H9 (cell line): ENCODE measurements around the gene RITA1. TPM values are rescaled to one million over a fixed set of nuclear protein-coding genes. Genes with fewer than 3 reads are reported as not detected.

Experiments
- DNase-seq: peaks from one replicate; pipeline ENCODE4 v3.0.0-alpha.2; 2017
- H2AFZ ChIP-seq: one replicate; pipeline ENCODE4 v1.6.1; 2013; ENCODE audit warnings: mild to moderate bottlenecking, low read length, control low read depth, moderate library complexity
- H2AK5ac ChIP-seq: 2 replicates; pipeline ENCODE4 v1.6.1; 2013; ENCODE audit warnings: low read length, control low read depth, mixed read lengths; ENCODE audit not compliant: insufficient read length
- H2BK120ac ChIP-seq: one replicate; pipeline ENCODE4 v1.6.1; 2013; ENCODE audit warnings: low read depth, mild to moderate bottlenecking, low read length, control low read depth, inconsistent platforms; ENCODE audit not compliant: poor library complexity, severe bottlenecking
- H2BK12ac ChIP-seq: 2 replicates; pipeline ENCODE4 v1.6.1; 2013; ENCODE audit warnings: low read length, control low read depth, mixed read lengths, low read depth; ENCODE audit not compliant: insufficient read length
- H2BK15ac ChIP-seq: 2 replicates; pipeline ENCODE4 v1.6.1; 2013; ENCODE audit warnings: low read depth, low read length, control low read depth
- H2BK20ac ChIP-seq: one replicate; pipeline ENCODE4 v1.6.1; 2013; ENCODE audit warnings: low read depth, mild to moderate bottlenecking, low read length, control low read depth, inconsistent platforms; ENCODE audit not compliant: poor library complexity, severe bottlenecking
- H2BK5ac ChIP-seq: 2 replicates; pipeline ENCODE4 v1.6.1; 2013; ENCODE audit warnings: low read length, control low read depth, mixed read lengths; ENCODE audit not compliant: insufficient read length
- H3K14ac ChIP-seq: 2 replicates; pipeline ENCODE4 v1.6.1; 2013; ENCODE audit warnings: low read length, control low read depth; ENCODE audit not compliant: insufficient read depth
- H3K18ac ChIP-seq: 2 replicates; pipeline ENCODE4 v1.6.1; 2013; ENCODE audit warnings: low read depth, mild to moderate bottlenecking, mixed read lengths, low read length, control low read depth; ENCODE audit not compliant: insufficient read length
- H3K23ac ChIP-seq: 2 replicates; pipeline ENCODE4 v1.6.1; 2013; ENCODE audit warnings: low read length, control low read depth, mixed read lengths, low read depth; ENCODE audit not compliant: insufficient read length
- H3K23me2 ChIP-seq: 2 replicates; pipeline ENCODE4 v1.6.1; 2013; ENCODE audit warnings: low read depth, mild to moderate bottlenecking, mixed read lengths, low read length, control low read depth; ENCODE audit not compliant: insufficient read length, poor library complexity, severe bottlenecking
- H3K27ac ChIP-seq: 2 replicates; pipeline ENCODE4 v1.5.1; 2013; ENCODE audit warnings: low read length, control low read depth, mixed read lengths, low read depth; ENCODE audit not compliant: insufficient read length
- H3K27me3 ChIP-seq: 2 replicates; pipeline ENCODE4 v1.6.1; 2013; ENCODE audit warnings: low read length, control low read depth, inconsistent platforms; ENCODE audit not compliant: insufficient read depth
- H3K4ac ChIP-seq: 2 replicates; pipeline ENCODE4 v1.6.1; 2013; ENCODE audit warnings: low read depth, mild to moderate bottlenecking, control low read depth, inconsistent platforms, low read length, moderate library complexity
- H3K4me1 ChIP-seq: 2 replicates; pipeline ENCODE4 v1.6.1; 2013; ENCODE audit warnings: low read length, control low read depth, inconsistent platforms; ENCODE audit not compliant: insufficient read depth
- H3K4me2 ChIP-seq: 2 replicates; pipeline ENCODE4 v1.6.1; 2013; ENCODE audit warnings: low read length, control low read depth, mixed read lengths; ENCODE audit not compliant: insufficient read length, insufficient read depth
- H3K56ac ChIP-seq: 2 replicates; pipeline ENCODE4 v1.6.1; 2013; ENCODE audit warnings: low read depth, mild to moderate bottlenecking, mixed read lengths, low read length, control low read depth; ENCODE audit not compliant: insufficient read length
- H3K79me1 ChIP-seq: 2 replicates; pipeline ENCODE4 v1.6.1; 2013; ENCODE audit warnings: low read depth, mild to moderate bottlenecking, moderate library complexity, low read length, control low read depth, inconsistent platforms; ENCODE audit not compliant: insufficient read depth, poor library complexity, severe bottlenecking
- H3K79me2 ChIP-seq: 2 replicates; pipeline ENCODE4 v1.6.1; 2013; ENCODE audit warnings: low read length, control low read depth, inconsistent platforms; ENCODE audit not compliant: insufficient read depth
- H3K9ac ChIP-seq: 2 replicates; pipeline ENCODE4 v1.6.1; 2013; ENCODE audit warnings: low read length, control low read depth, mixed read lengths; ENCODE audit not compliant: insufficient read length; ENCODE audit errors: extremely low read depth
- H3K9me3 ChIP-seq: one replicate; pipeline ENCODE4 v1.6.1; 2013; ENCODE audit warnings: low read depth, low read length, inconsistent platforms; ENCODE audit not compliant: control insufficient read depth
- H3T11ph ChIP-seq: one replicate; pipeline ENCODE4 v1.6.1; 2013; ENCODE audit warnings: mild to moderate bottlenecking, low read length, control low read depth, inconsistent platforms
- H4K20me1 ChIP-seq: one replicate; pipeline ENCODE4 v1.6.1; 2013; ENCODE audit not compliant: control insufficient read depth, insufficient read length, insufficient read depth
- H4K5ac ChIP-seq: 2 replicates; pipeline ENCODE4 v1.6.1; 2013; ENCODE audit warnings: low read depth, mild to moderate bottlenecking, mixed read lengths, low read length, control low read depth; ENCODE audit not compliant: insufficient read length
- H4K8ac ChIP-seq: replicated peaks from 2 replicates; pipeline ENCODE4 v1.6.1; 2013; ENCODE audit warnings: low read length, control low read depth, mixed read lengths, low read depth; ENCODE audit not compliant: insufficient read length
- H4K91ac ChIP-seq: 2 replicates; pipeline ENCODE4 v1.6.1; 2013; ENCODE audit warnings: low read depth, mild to moderate bottlenecking, moderate library complexity, mixed read lengths, low read length, control low read depth; ENCODE audit not compliant: insufficient read length
- H3K27ac Mint-ChIP-seq, 3 experiments: 2 replicates in 2 of 3; 3 replicates in 1 of 3; pipeline ENCODE4 v1.8.0; 2020 to 2021; ENCODE audit warnings: mixed read lengths in 3 of 3, mild to moderate bottlenecking in 1 of 3, moderate library complexity in 1 of 3
- H3K27me3 Mint-ChIP-seq: 2 replicates; pipeline ENCODE4 v1.8.0; 2021; ENCODE audit warnings: low read depth, mild to moderate bottlenecking, moderate library complexity, mixed read lengths
- H3K36me3 Mint-ChIP-seq, 3 experiments: 2 replicates in 2 of 3; 3 replicates in 1 of 3; pipeline ENCODE4 v1.8.0; 2020 to 2021; ENCODE audit warnings: low read depth in 3 of 3, mixed read lengths in 3 of 3; ENCODE audit not compliant: insufficient read depth in 1 of 3
- H3K4me1 Mint-ChIP-seq, 2 experiments: 2 replicates each; pipeline ENCODE4 v1.8.0; 2020; ENCODE audit warnings: mixed read lengths in 2 of 2
- H3K4me3 Mint-ChIP-seq, 2 experiments: 2 replicates in 1 of 2; 3 replicates in 1 of 2; pipeline ENCODE4 v1.8.0; 2020 to 2021; ENCODE audit warnings: mild to moderate bottlenecking in 2 of 2, mixed read lengths in 2 of 2, moderate library complexity in 1 of 2
- H3K9me3 Mint-ChIP-seq, 2 experiments: 2 replicates in 1 of 2; 3 replicates in 1 of 2; pipeline ENCODE4 v1.8.0; 2020; ENCODE audit warnings: mild to moderate bottlenecking in 2 of 2, mixed read lengths in 2 of 2, moderate library complexity in 1 of 2
- WGBS: extraction: QIAGEN DNeasy Blood & Tissue Kit; methylation state at CpG from one replicate; pipeline ENCODE4 v1.1.7; 2013; ENCODE audit warnings: missing lambda C conversion rate, low lambda C conversion rate, mixed read lengths; ENCODE audit not compliant: insufficient read length; ENCODE audit errors: extremely low coverage; 5-methylcytosine and 5-hydroxymethylcytosine counted together
- total RNA-seq: library from RNA; stranded (reverse); gene quantifications from 2 replicates; pipeline ENCODE4 v1.2.1, GENCODE V29; 2021
- TF ChIP-seq, protein P1 (sequence below): fragments of 200-600 bp; sonication (generic); conservative IDR thresholded peaks from 3 replicates; pipeline ENCODE4 v1.8.0; 2021; ENCODE audit warnings: antibody characterized with exemption, mild to moderate bottlenecking

Gene RITA1
- total RNA-seq, 1 experiment from 2014 or later, result 26.1 TPM

DNA sequence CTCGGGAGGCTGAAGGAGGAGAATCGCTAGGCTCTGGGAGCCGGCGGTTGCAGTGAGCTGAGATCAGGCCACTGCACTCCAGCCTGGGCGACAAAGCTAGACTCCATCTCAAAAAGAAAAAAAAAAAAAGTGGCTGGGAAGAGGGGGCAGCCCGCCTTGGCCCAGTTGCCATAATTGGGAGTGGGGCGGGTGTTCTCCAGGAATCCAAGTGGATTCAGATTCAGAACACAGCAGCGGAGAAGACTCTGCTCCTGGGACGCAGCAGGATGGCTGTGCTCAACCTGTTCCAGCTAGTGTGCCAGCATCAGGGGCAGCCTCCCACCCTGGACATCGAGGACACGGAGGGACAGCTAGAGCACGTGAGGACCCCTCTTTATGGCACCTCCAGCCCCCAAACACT lies 30.5 kb upstream of the RITA1 start:
- no peak overlapping the region for H3K9ac ChIP-seq

More for the DNA sequence above, 30.5 kb upstream of the RITA1 start:
- Histone ChIP-seq H3K4me1 (peaks cover 3% of the 10 kb centered on the region; the same call in 1 of the 2 replicates), H3K9me3 (no peaks in the 10 kb centered on the region), H2BK12ac (no peak overlapping the region), H3K4ac (no peak overlapping the region), H3K27ac (no peak overlapping the region), H2BK120ac (no peak overlapping the region), H3K14ac (no peak overlapping the region; the same call in 1 of the 2 replicates), H4K91ac (no peak overlapping the region), H2AFZ (no peak overlapping the region), H4K5ac (no peak overlapping the region), H2BK20ac (no peak overlapping the region), H4K8ac (no peak overlapping the region), H3K27me3 (peaks cover 14% of the 10 kb centered on the region; the same call in 1 of the 2 replicates), H3K79me1 (no peaks in the 10 kb centered on the region), H4K20me1 (no peaks in the 10 kb centered on the region), H2BK5ac (no peak overlapping the region), H3K4me2 (peak overlapping the region; percentile 39), H3T11ph (no peak overlapping the region), H2BK15ac (no peak overlapping the region), H3K18ac (no peak overlapping the region), H3K23ac (no peak overlapping the region), H3K23me2 (peaks cover 8% of the 10 kb centered on the region), H3K79me2 (no peaks in the 10 kb centered on the region), H3K56ac (no peak overlapping the region), H2AK5ac (no peak overlapping the region)
- WGBS, result no CpG with 5 or more reads among the region's 12 CpGs
- Mint-ChIP-seq H3K9me3 (no peaks in the 10 kb centered on the region; a peak in 2 of 5 replicates), H3K27ac (no peak overlapping the region), H3K27me3 (peaks cover 65% of the 10 kb centered on the region), H3K4me1 (peaks cover 6 to 18% of the 10 kb centered on the region in 2 experiments), H3K4me3 (peak overlapping the region in 1 of 2 experiments; percentile 46; a peak in 1 of 5 replicates), H3K36me3 (peaks cover 9 to 35% (median 27%) of the 10 kb centered on the region in 3 experiments; a peak in 6 of 7 replicates)
- TF ChIP-seq, protein P1, sequence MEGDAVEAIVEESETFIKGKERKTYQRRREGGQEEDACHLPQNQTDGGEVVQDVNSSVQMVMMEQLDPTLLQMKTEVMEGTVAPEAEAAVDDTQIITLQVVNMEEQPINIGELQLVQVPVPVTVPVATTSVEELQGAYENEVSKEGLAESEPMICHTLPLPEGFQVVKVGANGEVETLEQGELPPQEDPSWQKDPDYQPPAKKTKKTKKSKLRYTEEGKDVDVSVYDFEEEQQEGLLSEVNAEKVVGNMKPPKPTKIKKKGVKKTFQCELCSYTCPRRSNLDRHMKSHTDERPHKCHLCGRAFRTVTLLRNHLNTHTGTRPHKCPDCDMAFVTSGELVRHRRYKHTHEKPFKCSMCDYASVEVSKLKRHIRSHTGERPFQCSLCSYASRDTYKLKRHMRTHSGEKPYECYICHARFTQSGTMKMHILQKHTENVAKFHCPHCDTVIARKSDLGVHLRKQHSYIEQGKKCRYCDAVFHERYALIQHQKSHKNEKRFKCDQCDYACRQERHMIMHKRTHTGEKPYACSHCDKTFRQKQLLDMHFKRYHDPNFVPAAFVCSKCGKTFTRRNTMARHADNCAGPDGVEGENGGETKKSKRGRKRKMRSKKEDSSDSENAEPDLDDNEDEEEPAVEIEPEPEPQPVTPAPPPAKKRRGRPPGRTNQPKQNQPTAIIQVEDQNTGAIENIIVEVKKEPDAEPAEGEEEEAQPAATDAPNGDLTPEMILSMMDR, result no peak
- no peak for DNase-seq
